Mucosa of stomach (tissue), 1 donor: ENCODE measurements around the gene COX19.
A peak's percentile ranks its signal among the peaks of the same experiment; 100 is the strongest.
"Not testable (repeated sequence)": the region's sequence is repeated elsewhere in the genome, so short reads cannot be mapped to it uniquely, and the experiment has no call there.

Experiments used
- H3K27me3 ChIP-seq: one replicate; pipeline ENCODE4 v1.7.0; 2013; ENCODE audit warnings: mild to moderate bottlenecking, low read length; ENCODE audit not compliant: control insufficient read depth, insufficient read depth
- H3K36me3 ChIP-seq: one replicate; pipeline ENCODE4 v1.7.0; 2013; ENCODE audit warnings: low read length; ENCODE audit not compliant: control insufficient read depth, insufficient read depth
- H3K4me1 ChIP-seq: one replicate; pipeline ENCODE4 v1.7.0; 2013; ENCODE audit warnings: mild to moderate bottlenecking, low read length; ENCODE audit not compliant: control insufficient read depth, insufficient read depth
- H3K4me3 ChIP-seq: one replicate; pipeline ENCODE4 v1.7.0; 2013; ENCODE audit warnings: low read length
- H3K9ac ChIP-seq: one replicate; pipeline ENCODE4 v1.7.0; 2013; ENCODE audit warnings: mild to moderate bottlenecking, low read length, moderate library complexity
- H3K9me3 ChIP-seq: one replicate; pipeline ENCODE4 v1.7.0; 2013; ENCODE audit warnings: mild to moderate bottlenecking, low read length, moderate library complexity; ENCODE audit not compliant: control insufficient read depth
- donor health status: Pancreatic carcinoma.

The COX19 gene

DNA sequence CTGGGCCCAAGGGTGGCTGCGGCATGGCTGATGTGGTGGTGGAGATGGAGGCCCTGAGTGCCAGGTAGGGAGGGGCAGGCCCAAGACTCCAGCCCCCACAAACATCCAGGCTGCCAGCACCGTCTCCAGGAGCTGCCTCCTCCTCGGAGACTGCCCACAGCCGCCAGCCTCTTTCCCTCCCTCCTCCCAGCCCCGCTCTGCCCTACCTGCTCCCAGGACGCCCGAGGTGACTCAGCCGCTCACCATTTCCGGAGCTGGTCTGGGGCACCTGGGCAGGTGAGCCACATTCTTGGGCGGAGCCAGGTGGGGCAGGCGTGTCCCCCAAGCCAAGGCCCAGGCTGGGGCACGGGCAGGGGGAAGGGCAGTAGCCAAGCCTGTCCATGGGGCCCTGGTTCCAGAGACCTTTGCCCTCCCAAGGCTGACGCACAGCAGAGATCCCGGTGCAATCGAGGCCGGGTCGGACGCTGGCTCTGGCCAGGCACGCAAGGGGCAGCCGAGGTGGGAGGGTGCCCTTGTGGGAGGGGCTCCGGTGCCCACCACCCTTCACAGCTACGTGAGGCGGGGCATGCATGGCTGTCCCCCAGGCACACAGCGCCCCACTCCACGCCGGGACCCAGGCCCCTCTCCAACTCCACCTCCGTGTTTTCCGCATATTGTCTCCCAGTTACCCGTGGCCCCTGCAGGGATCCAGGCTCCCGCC is 29.6 kb downstream of the COX19 start:
- Histone ChIP-seq H3K9ac (peak overlapping the region; percentile 81), H3K9me3 (no peaks in the 10 kb centered on the region), H3K27me3 (no peaks in the 10 kb centered on the region), H3K4me1 (peaks cover 51% of the 10 kb centered on the region), H3K4me3 (no peak overlapping the region), H3K36me3 (no peaks in the 10 kb centered on the region)

DNA sequence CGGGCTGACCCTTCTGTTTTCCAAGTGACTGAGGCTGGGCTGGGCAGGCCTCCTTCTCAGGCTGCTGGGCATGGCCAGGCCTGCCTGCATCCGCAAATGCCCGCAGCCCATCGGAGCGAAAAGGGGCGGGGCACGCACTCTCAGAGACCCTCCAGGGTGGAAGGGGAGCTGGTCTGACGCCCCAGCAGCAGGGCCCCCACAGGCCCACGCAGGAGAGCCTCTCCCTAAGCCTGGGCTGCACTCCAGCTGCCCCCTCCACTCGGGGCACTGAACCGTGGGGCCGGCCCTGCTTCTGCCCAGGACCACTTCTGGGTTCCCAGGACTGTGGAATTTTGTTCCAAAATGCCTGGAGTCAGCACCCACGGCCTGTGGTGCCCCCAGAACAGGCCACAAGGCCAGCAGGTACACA is 30.2 kb downstream of the COX19 start:
- Histone ChIP-seq H3K27me3 (no peaks in the 10 kb centered on the region), H3K9ac (peak overlapping the region; percentile 81), H3K4me1 (peaks cover 51% of the 10 kb centered on the region), H3K9me3 (no peaks in the 10 kb centered on the region), H3K36me3 (no peaks in the 10 kb centered on the region), H3K4me3 (peak overlapping the region; percentile 36)

DNA sequence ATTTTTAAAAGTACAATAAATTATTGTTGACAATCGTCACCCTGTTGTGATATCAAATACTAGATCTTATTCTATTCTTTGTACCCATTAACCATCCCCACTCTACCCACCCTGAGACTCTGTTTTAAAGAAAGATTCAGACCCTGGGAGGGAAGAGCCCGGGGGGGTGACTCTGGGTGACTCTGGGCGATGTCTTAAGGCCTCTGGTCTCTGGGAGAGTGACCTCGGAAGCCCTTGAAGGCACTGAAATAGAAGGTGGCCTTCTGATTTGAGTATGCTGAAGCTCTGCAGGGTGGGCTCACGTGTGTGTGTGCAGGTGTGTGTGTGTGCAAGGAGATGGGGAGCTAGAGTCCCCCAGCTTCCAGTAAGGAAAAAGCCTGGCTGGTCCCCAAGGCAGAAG is 30.6 kb downstream of the COX19 start:
- H3K4me1 ChIP-seq, result peaks cover 47% of the 10 kb centered on the region
- H3K36me3 ChIP-seq, result no peaks in the 10 kb centered on the region
- H3K9me3 ChIP-seq, result no peaks in the 10 kb centered on the region
- H3K4me3 ChIP-seq, result peak overlapping the region; percentile 36
- H3K27me3 ChIP-seq, result no peaks in the 10 kb centered on the region
- H3K9ac ChIP-seq, result peak overlapping the region; percentile 81

DNA sequence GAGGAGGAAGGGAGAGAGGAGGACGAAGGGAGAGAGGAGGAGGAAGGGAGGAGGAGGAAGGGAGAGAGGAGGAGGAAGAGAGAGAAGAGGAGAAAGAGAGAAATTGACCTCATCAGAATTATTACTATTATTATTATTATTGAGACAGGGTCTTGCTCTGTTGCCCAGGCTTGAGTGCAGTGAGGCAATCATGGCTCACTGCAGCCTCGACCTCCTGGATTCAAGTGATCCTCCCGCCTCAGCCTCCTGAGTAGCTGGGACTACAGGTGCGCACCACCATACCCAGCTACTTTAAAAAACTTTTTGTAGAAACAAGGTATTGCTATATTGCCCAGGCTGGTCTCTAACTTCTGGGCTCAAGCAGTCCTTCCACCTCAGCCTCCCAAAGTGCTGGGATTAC is 31.6 kb downstream of the COX19 start:
- H3K9ac ChIP-seq, H3K27me3 ChIP-seq, H3K36me3 ChIP-seq, H3K9me3 ChIP-seq, H3K4me3 ChIP-seq: not testable (repeated sequence)
- H3K4me1 ChIP-seq, result peaks cover 38% of the 10 kb centered on the region

DNA sequence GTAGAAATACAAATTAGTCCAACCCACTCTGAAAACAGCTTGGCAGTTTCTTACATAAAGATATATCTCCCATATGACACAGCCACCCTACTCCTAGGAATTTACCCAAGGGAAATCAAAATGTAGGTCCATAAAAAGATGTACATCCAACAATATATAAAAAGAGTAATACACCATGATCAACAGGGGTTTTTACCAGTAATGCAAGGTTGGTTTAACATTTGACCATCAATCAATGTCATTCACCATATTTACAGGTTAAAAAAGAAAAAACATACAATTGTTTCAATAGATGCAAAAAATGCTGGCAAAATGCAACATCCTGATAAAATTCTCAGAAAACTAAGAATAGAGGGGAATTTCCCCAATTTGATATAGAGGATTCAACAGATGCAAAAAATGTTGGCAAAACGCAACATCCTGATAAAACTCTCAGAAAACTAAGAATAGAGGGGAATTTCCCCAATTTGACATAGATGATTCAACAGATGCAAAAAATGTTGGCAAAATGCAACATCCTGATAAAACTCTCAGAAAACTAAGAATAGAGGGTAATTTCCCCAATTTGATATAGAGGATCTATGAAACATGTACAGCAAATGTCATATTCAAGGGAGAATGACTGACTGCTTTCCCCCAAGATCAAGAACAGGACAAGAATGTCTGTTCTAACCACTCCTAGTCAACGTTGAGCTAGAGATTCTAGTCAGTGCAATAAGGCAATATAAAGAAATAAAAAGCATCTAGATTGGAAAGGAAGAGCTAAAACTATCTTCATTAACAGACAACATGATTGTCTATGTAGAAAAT is 34.5 kb downstream of the COX19 start:
- peak overlapping the region; percentile 8 for H3K4me3 ChIP-seq
- H3K4me1 ChIP-seq, result peaks cover 12% of the 10 kb centered on the region
- no peak overlapping the region for H3K9ac ChIP-seq
- no peaks in the 10 kb centered on the region for H3K36me3 ChIP-seq
- no peaks in the 10 kb centered on the region for H3K27me3 ChIP-seq
- H3K9me3 ChIP-seq, result no peaks in the 10 kb centered on the region

DNA sequence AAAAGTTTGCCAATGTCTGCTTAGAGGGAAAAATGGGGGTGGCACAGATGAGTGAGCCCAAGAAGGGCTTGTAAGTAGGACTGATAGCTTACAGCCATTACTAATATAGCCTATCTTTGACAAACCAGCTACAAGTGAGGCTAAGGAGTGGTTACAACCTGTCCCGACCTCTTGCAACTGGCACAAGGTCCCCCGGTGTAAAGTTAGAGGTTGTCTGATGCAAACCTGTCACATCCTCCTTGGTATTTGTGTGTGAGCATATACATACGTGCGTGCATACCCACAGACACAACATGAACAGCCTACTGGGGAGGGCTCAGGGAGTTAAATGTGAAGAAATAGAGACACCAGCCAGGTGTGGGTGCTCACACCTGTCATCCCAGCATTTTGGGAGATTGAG is 35.5 kb downstream of the COX19 start:
- H3K4me1 ChIP-seq, result peaks cover 4% of the 10 kb centered on the region
- H3K9ac ChIP-seq, result no peak overlapping the region
- H3K4me3 ChIP-seq, result no peak overlapping the region
- H3K9me3 ChIP-seq, result no peaks in the 10 kb centered on the region
- no peaks in the 10 kb centered on the region for H3K36me3 ChIP-seq
- H3K27me3 ChIP-seq, result no peaks in the 10 kb centered on the region

DNA sequence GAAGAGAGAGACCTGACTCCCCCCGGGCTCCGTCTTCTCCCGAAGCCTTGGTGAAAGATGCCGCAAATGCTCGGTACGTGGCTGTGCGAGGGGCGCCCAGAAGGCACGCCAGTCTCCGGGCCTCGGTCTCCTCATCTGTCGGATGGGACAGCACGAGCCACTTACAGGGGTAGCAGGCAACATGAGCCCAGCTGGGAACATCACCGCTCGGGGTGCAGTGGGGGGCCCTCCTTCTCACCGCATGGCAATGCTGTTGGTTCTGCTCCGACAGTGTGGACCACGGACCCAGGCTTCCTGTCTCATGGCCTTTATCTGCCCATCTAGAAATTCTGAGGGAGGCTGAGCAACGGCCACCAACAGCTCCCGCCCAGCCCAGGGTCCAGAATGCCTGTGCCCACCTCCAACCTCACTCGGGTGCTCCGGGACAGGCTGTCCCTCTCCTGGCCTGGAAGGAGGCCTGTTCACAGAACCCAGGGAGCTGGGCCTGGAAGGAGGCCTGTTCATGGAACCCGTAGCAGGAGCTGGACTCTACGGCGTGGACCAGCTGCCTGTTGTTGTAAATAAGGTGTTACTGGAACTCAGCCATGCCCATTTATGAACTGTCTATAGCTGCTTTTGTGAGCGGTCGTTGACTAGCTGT is 36.7 kb downstream of the COX19 start:
- H3K4me1 ChIP-seq, result no peaks in the 10 kb centered on the region
- H3K9ac ChIP-seq, result no peak overlapping the region
- no peak overlapping the region for H3K4me3 ChIP-seq
- H3K27me3 ChIP-seq, result no peaks in the 10 kb centered on the region
- no peaks in the 10 kb centered on the region for H3K36me3 ChIP-seq
- H3K9me3 ChIP-seq, result no peaks in the 10 kb centered on the region

DNA sequence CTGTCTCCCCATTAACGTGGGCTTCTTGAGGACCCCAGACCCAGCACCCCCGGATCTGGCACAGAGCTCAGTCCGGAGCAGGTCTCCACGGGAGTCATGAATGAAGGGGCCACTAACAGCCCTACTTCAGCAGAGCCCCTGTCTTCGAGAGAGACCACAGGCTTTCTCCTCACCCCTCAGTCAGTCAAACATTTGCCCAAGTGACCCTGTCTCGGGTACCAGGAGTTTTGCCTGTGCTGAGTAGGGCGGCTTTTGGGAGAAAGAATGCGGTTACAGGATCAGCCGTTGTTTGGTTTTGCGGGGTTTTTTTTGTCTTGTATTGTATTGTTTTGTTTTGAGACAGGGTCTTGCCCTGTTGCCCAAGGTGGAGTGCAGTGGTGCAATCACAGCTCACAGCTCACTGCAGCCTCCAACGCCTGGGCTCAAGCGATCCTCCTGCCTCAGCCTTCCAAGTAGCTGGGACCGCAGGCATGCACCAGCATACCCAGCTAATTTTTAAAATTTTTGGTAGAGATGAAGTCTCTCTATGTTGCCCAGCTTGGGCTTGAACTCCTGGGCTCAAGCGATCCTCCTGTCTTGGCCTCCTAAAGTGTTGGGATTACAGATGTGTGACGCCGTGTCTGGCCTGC is 37.4 kb downstream of the COX19 start:
- Histone ChIP-seq H3K9ac (no peak overlapping the region), H3K4me1 (no peaks in the 10 kb centered on the region), H3K4me3 (no peak overlapping the region), H3K9me3 (no peaks in the 10 kb centered on the region), H3K27me3 (no peaks in the 10 kb centered on the region), H3K36me3 (no peaks in the 10 kb centered on the region)

DNA sequence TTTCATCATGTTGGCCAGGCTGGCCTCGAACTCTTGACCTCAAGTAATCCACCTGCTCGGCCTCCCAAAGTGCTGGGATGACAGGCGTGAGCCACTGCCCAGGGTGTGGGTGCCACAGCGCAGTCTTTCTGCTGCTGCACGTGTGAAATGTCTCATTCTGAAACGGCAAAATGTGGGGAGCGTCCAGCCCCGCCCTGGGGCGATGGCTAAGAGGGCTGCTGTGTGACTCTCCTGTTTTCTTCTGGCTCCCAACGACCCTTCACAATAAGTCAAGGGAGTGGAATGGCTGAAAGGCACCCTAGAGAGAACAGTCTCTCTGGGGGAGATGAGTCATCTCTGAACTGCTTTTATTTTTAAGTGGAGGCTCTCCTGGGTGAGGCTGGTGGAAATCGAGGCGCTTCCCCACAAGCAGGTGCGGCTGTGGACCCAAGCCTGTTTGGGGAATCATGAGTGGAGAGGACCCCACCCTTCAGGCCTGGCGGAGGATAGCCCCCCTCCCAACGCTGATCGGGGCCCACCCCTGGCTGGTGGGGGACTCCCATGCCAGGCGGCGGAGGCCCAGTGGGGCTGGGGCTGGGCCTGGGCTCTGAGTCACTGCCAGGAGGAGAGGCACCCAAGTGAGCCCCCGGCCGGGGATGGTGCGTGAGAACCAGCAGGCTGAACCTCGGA is 38.8 kb downstream of the COX19 start:
- Histone ChIP-seq H3K9ac (no peak overlapping the region), H3K4me3 (no peak overlapping the region), H3K27me3 (no peaks in the 10 kb centered on the region), H3K4me1 (no peaks in the 10 kb centered on the region), H3K36me3 (no peaks in the 10 kb centered on the region), H3K9me3 (no peaks in the 10 kb centered on the region)

DNA sequence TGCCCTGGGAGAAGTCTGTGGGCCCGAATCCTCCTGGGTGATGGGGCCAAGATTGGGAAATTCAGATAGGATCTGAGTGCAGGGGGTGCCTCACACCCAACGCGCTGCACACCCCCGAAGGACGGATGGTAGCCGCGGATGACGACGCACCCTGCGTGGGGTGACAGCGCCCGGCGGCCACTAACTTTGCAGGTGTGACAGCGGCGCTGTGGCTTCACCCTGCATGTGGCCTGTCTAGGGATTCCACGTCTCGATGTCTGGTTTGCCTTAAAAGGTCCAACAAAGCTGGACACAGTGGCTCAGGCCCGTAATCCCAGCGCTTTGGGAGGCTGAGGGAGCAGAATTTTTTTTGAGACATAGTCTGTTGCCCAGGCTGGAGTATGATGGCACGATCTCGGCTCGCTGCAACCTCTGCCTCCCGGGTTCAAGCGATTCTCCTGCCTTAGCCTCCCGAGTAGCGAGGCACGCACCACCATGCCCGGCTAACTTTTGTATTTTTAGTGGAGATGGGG is 39.4 kb downstream of the COX19 start:
- H3K4me3 ChIP-seq, result no peak overlapping the region
- H3K36me3 ChIP-seq, result no peaks in the 10 kb centered on the region
- H3K4me1 ChIP-seq, result no peaks in the 10 kb centered on the region
- H3K9ac ChIP-seq, result no peak overlapping the region
- H3K9me3 ChIP-seq, result no peaks in the 10 kb centered on the region
- H3K27me3 ChIP-seq, result no peaks in the 10 kb centered on the region

DNA sequence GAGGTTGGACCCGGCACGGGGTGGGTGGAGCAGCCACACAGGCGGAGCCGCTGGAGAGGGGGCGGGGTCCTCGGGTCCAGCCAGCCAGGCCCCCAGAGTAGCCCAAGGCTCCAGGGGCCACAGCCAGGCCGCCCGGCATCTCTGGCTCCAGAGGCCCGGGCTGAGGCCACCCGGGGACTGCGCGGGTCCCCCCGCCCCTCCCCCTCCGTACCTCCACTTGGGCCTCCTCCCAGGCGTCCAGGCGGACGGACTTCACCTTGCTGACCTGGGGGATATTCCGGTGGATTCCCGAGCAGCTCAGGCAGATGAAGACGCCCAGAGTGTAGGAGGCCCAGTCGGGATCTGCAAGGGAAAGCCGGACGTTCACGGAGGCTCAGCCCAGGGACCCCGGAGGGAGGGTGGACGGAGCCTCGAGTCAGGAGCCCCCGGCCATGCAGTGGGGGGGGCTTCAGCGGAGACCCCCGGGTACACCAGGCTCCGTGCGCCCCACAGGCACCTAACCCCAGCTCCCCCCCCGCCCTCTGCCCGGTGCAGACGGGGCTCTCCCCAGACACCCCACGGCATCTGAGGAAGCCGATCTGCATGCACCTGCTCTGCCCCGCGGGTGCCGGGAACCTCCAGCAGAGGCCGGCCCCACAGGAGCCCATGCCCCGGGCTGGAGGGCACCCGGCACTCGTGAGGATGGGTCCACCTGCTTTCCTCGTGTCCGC is 40.0 kb downstream of the COX19 start:
- H3K9ac ChIP-seq, result no peak overlapping the region
- no peaks in the 10 kb centered on the region for H3K27me3 ChIP-seq
- no peaks in the 10 kb centered on the region for H3K4me1 ChIP-seq
- no peaks in the 10 kb centered on the region for H3K9me3 ChIP-seq
- no peaks in the 10 kb centered on the region for H3K36me3 ChIP-seq
- H3K4me3 ChIP-seq, result no peak overlapping the region
